ENCODE measurements around the gene NCOA3. TPM values are rescaled to one million over a fixed set of nuclear protein-coding genes. Genes with fewer than 3 reads are reported as not detected.
A peak's percentile ranks its signal among the peaks of the same experiment; 100 is the strongest.

Gene NCOA3
- total and polyA plus RNA-seq, 7 donors = 11.9 to 56.9 (median 18.1) TPM

DNA sequence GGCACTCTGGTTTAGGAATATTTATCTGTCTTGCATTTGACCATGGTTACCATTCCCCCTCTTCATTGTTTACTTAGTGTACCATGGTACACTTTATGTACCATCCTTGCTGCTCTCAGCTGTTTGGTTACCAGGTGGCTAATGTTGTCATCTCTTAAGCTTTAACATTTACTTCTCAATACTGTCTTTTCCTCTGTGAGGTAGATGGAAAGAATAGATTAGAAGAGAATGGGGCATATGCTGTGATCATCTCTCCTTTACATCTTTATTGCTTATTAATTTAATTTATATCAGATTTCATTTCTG is 109.2 kb downstream of the NCOA3 start:
- no peak for TF ChIP-seq CTCF (IDR thresholded peaks at IDR 0.05)
- no peaks in the 10 kb centered on the region for H3K9me3 ChIP-seq
- no peak overlapping the region for H3K27ac ChIP-seq
- DNase-seq = no peak
- H3K4me3 ChIP-seq = no peak overlapping the region
- H3K27me3 ChIP-seq (ENCODE audit: insufficient read depth in 3 of 3, low read length in 2 of 3) = no peaks in the 10 kb centered on the region
- no peaks in the 10 kb centered on the region for H3K36me3 ChIP-seq (ENCODE audit: insufficient read depth in 1 of 2, low read depth in 1 of 2)
- peaks cover 27% of the 10 kb centered on the region for H3K4me1 ChIP-seq
- intact Hi-C loops (cut with DNase I) = no loop called here
- ATAC-seq = no peak

- no peak overlapping the region for H3K27ac ChIP-seq
- H3K27me3 ChIP-seq (ENCODE audit: insufficient read depth in 3 of 3, low read length in 2 of 3) = no peaks in the 10 kb centered on the region
- H3K36me3 ChIP-seq (ENCODE audit: insufficient read depth in 1 of 2, low read depth in 1 of 2) = no peaks in the 10 kb centered on the region
- no peak overlapping the region for H3K4me3 ChIP-seq
- intact Hi-C loops (cut with DNase I) = no loop called here
- H3K4me1 ChIP-seq = peaks cover 33% of the 10 kb centered on the region
- no peaks in the 10 kb centered on the region for H3K9me3 ChIP-seq
- WGBS, 3 donors = 98 to 99% (median 99%) methylated on average over 9 of the region's 9 CpGs
- no peak for TF ChIP-seq CTCF (IDR thresholded peaks at IDR 0.05)
- DNase-seq = no peak
- no peak for ATAC-seq
Measured at GRCh38 chr20:47611785-47612184, 110.1 kb downstream of the NCOA3 start.

DNA sequence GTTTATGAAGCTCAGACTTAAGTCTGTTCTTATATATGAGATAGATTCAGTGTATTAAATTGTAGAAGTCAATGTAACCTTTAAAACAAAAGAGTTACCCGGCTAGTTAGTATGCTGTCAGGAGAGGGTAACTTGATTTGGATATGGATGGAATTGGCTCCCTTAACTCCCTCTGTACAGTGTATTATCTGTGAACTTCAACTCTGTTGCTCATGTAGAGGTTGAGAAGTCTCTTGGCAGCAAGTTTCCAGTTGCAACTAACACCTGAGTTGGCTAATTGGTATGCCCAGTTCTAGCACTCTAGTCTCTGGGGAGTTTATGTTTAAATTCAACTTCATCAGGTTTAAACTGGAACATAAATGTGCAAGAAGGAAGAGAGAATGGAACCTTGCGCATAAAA is 111.0 kb downstream of the NCOA3 start:
- intact Hi-C loops (cut with DNase I) = no loop called here
- H3K4me1 ChIP-seq = peaks cover 34% of the 10 kb centered on the region
- DNase-seq (no peak), ATAC-seq (peak in 2 of 4 donors; percentile 48 to 66)
- no peak for TF ChIP-seq CTCF (IDR thresholded peaks at IDR 0.05)
- no peaks in the 10 kb centered on the region for H3K36me3 ChIP-seq (ENCODE audit: insufficient read depth in 1 of 2, low read depth in 1 of 2)
- no peaks in the 10 kb centered on the region for H3K27me3 ChIP-seq (ENCODE audit: insufficient read depth in 3 of 3, low read length in 2 of 3)
- H3K27ac ChIP-seq = no peak overlapping the region
- WGBS, 3 donors = 80 to 88% (median 87%) methylated on average over 2 of the region's 2 CpGs
- no peak overlapping the region for H3K4me3 ChIP-seq
- H3K9me3 ChIP-seq = no peaks in the 10 kb centered on the region

- Histone ChIP-seq H3K4me1 (peaks cover 34% of the 10 kb centered on the region), H3K27me3 (ENCODE audit: insufficient read depth in 3 of 3, low read length in 2 of 3) (no peaks in the 10 kb centered on the region), H3K27ac (no peak overlapping the region), H3K4me3 (no peak overlapping the region), H3K9me3 (no peaks in the 10 kb centered on the region), H3K36me3 (ENCODE audit: insufficient read depth in 1 of 2, low read depth in 1 of 2) (no peaks in the 10 kb centered on the region)
- ATAC-seq = no peak
- WGBS, 3 donors = 95 to 100% (median 98%) methylated on average over 2 of the region's 2 CpGs
- DNase-seq = no peak
- TF ChIP-seq CTCF (IDR thresholded peaks at IDR 0.05) = no peak
- intact Hi-C loops (cut with DNase I) = loop anchor here in 1 of 2 donors (5.0 kb wide), 1 partner anchor 113 kb away; the partner anchor contains the start of gene NCOA3
Measured at GRCh38 chr20:47614703-47615309, 113.1 kb downstream of the NCOA3 start.

DNA sequence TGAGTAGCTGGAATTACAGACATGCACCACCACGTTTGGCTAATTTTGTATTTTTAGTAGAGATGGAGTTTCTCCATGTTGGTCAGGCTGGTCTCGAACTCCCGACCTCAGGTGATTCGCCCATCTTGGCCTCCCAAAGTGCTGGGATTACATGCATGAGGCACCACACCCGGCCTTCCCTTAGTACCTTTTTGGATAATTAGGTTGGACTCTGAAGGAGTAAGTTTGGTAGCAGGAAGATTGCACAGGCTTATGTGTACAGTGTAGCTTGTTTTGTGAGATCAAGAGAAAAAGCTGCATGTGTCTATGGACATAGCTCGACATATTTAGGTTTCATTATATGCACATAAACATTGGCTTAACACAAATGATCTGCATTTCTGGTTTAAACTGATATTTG is 116.8 kb downstream of the NCOA3 start:
- H3K9me3 ChIP-seq = no peaks in the 10 kb centered on the region
- H3K27me3 ChIP-seq (ENCODE audit: insufficient read depth in 3 of 3, low read length in 2 of 3) = no peaks in the 10 kb centered on the region
- no peak overlapping the region for H3K4me3 ChIP-seq
- WGBS, 3 donors = 85 to 96% (median 92%) methylated on average over 6 of the region's 6 CpGs
- intact Hi-C loops (cut with DNase I) = loop anchor here in 1 of 2 donors (5.0 kb wide), 1 partner anchor 116 kb away; the partner anchor contains the start of gene NCOA3
- H3K4me1 ChIP-seq = peaks cover 28% of the 10 kb centered on the region
- peaks cover 2 to 18% of the 10 kb centered on the region in 2 donors for H3K36me3 ChIP-seq (ENCODE audit: insufficient read depth in 1 of 2, low read depth in 1 of 2)
- no peak overlapping the region for H3K27ac ChIP-seq
- TF ChIP-seq CTCF (IDR thresholded peaks at IDR 0.05) = no peak
- DNase-seq = no peak
- ATAC-seq = no peak

All from psoas muscle (tissue), 8 donors.